ENCODE data around the gene GSTM4. TPM values are rescaled to one million over a fixed set of nuclear protein-coding genes. Genes with fewer than 3 reads are reported as not detected.
"Not testable (repeated sequence)": the region's sequence is repeated elsewhere in the genome, so short reads cannot be mapped to it uniquely, and the experiment has no call there.

The GSTM4 gene
- total RNA-seq, 1 experiment from 2014 or later, result 0.13 TPM

GRCh38 chr1:109697861-109698260 lies 42.0 kb downstream of the GSTM4 start:
- DNase-seq (ENCODE audit: low read depth), result not testable (repeated sequence)

- not testable (repeated sequence) for DNase-seq (ENCODE audit: low read depth)
Observed at GRCh38 chr1:109702940-109703339, 47.0 kb downstream of the GSTM4 start.

GRCh38 chr1:109704173-109704572 lies 48.3 kb downstream of the GSTM4 start:
- no peak for DNase-seq (ENCODE audit: low read depth)

GRCh38 chr1:109705411-109705810 lies 49.5 kb downstream of the GSTM4 start:
- DNase-seq (ENCODE audit: low read depth), result no peak

- DNase-seq (ENCODE audit: low read depth), result not testable (repeated sequence)
Observed at GRCh38 chr1:109708949-109709348, 53.0 kb downstream of the GSTM4 start.

- not testable (repeated sequence) for DNase-seq (ENCODE audit: low read depth)
Observed at GRCh38 chr1:109709822-109710221, 53.9 kb downstream of the GSTM4 start.

Other genes starting within 250 kb of the GSTM4 start
- gene PSMA5, start 229.7 kb upstream of the GSTM4 start, total RNA-seq (2014; rRNA removed; shearing (Covaris generic)), result 54.6 and 94.4 TPM in 2 replicates
- gene SYPL2, start 189.6 kb upstream of the GSTM4 start, total RNA-seq (2014; rRNA removed; shearing (Covaris generic)), result 0.05 and 0.17 TPM in 2 replicates
- 10.2 and 11.1 TPM in 2 replicates for gene ATXN7L2, start 172.2 kb upstream of the GSTM4 start, total RNA-seq (2014; rRNA removed; shearing (Covaris generic))
- gene CYB561D1, start 162.0 kb upstream of the GSTM4 start, total RNA-seq (2014; rRNA removed; shearing (Covaris generic)), result 2.6 and 2.7 TPM in 2 replicates
- gene AMIGO1, start 146.4 kb upstream of the GSTM4 start, total RNA-seq (2014; rRNA removed; shearing (Covaris generic)), result 1.4 and 2.0 TPM in 2 replicates
- gene GPR61, start 116.2 kb upstream of the GSTM4 start, total RNA-seq (2014; rRNA removed; shearing (Covaris generic)), result not detected in 2 replicates
- gene GNAI3, start 107.5 kb upstream of the GSTM4 start, total RNA-seq (2014; rRNA removed; shearing (Covaris generic)), result 11.0 and 12.1 TPM in 2 replicates
- gene GNAT2, start 36.5 kb upstream of the GSTM4 start, total RNA-seq (2014; rRNA removed; shearing (Covaris generic)), result 0.13 and 0.43 TPM in 2 replicates
- gene AMPD2, start 36.3 kb upstream of the GSTM4 start, total RNA-seq (2014; rRNA removed; shearing (Covaris generic)), result 70.8 and 71.4 TPM in 2 replicates
- gene GSTM2, start 12.0 kb downstream of the GSTM4 start, total RNA-seq (2014; rRNA removed; shearing (Covaris generic)), result 2.3 and 3.1 TPM in 2 replicates
- gene GSTM1, start 31.7 kb downstream of the GSTM4 start, total RNA-seq (2014; rRNA removed; shearing (Covaris generic)), result 14.5 and 17.0 TPM in 2 replicates
- gene GSTM5, start 56.2 kb downstream of the GSTM4 start, total RNA-seq (2014; rRNA removed; shearing (Covaris generic)), result 0.03 TPM in 1 of 2 replicates, not detected in the other
- 52.4 and 81.8 TPM in 2 replicates for gene GSTM3, start 84.9 kb downstream of the GSTM4 start, total RNA-seq (2014; rRNA removed; shearing (Covaris generic))
- gene EPS8L3, start 107.8 kb downstream of the GSTM4 start, total RNA-seq (2014; rRNA removed; shearing (Covaris generic)), result not detected in 2 replicates

Data from HT1080 (cell line).